ENCODE results near the gene ABCB6. TPM values are rescaled to one million over a fixed set of nuclear protein-coding genes. Genes with fewer than 3 reads are reported as not detected.

The ABCB6 gene
- total RNA-seq, 4 donors from 2014 or later: 8.2 to 31.6 (median 24.7) TPM

DNA sequence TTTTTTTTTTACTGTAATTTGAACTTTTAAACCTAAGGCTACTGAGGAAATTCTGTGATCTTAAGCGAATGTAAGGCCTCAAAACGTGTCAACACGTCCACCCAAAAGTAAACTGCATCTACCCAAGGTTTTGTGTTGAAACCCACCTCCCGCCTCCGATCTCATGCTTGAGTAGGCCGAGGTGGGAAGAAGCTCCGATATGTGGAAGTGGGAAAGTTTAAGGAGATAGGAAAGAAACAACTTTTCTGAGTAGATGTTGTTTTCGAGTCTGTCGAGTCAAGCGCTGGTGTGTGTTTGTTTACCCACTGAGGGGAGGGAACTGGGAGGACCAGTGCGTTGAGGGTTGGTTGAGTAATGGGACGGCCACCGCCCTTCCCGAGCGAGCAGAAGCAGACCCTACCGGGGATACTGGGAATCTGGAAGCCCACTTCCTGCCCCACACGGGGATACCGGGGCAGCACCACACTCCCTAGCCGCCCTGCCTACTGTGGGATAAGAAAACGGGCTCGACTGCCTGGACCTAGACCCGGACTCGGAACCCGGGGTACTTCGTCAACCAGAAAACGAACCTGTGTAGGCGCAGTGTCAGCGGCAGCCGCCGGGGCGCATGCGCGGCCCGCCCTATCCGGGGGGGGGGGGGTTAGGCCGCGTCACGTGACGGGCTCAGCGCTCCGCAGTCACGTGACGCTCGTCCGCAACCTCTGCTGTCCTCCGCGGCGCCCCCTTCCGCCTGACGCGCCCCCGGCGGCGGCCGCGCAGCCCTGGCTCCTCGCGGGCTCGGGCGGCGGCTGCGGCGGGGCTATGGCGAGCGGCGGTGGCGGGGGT, 41.0 kb downstream of the ABCB6 start, which contains the start of gene RETREG2:
Gene RETREG2 (plus strand): TSS at position 724 of the 825 bp plus-strand sequence. CDS start 78 bp downstream, at position 802.
- TF ChIP-seq, protein P1, sequence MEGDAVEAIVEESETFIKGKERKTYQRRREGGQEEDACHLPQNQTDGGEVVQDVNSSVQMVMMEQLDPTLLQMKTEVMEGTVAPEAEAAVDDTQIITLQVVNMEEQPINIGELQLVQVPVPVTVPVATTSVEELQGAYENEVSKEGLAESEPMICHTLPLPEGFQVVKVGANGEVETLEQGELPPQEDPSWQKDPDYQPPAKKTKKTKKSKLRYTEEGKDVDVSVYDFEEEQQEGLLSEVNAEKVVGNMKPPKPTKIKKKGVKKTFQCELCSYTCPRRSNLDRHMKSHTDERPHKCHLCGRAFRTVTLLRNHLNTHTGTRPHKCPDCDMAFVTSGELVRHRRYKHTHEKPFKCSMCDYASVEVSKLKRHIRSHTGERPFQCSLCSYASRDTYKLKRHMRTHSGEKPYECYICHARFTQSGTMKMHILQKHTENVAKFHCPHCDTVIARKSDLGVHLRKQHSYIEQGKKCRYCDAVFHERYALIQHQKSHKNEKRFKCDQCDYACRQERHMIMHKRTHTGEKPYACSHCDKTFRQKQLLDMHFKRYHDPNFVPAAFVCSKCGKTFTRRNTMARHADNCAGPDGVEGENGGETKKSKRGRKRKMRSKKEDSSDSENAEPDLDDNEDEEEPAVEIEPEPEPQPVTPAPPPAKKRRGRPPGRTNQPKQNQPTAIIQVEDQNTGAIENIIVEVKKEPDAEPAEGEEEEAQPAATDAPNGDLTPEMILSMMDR (IDR thresholded peaks at IDR 0.05; ENCODE audit: low read depth): no peak

DNA sequence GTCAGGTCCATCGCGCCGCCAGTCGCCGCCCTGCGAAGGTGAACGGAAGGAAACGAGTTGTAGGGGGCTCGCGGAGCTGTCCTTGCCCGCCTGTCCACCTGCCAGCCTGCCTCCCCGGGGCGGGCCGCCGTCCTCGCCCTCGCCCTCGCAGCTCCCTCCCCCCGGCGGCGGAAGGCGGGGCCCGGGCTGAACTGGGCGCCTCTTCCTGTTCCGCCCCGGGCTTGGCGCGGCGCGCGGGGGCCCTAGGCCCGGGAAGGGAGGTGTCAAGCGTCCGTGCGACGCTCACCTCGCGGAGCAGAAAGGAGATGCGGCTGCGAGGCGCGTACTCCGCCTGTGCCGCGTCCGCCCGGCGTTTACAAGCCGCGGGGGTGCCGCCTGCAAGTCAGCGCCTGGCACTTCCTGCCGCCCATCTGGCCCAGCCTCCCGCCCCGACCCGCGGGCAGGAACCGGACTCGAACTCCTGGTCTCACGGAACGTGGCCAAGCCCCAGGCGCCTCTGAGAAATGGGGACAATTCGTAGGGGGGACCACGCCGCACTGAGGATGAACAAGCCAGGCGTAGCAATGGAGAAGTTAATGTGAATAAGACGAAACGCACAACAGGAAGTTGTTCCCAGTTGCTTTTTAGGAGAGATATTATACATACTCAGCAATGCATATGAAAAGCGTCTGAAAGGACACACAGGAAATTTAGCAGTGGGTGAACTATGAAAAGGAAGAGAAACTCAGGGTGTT, 41.8 kb downstream of the ABCB6 start, which contains the start of gene CNPPD1:
Gene CNPPD1 (minus strand): TSS at position 108 of the 734 bp plus-strand sequence. CDS start 97 bp downstream, at position 11.
- TF ChIP-seq, protein P1 (IDR thresholded peaks at IDR 0.05; ENCODE audit: low read depth): no peak

DNA sequence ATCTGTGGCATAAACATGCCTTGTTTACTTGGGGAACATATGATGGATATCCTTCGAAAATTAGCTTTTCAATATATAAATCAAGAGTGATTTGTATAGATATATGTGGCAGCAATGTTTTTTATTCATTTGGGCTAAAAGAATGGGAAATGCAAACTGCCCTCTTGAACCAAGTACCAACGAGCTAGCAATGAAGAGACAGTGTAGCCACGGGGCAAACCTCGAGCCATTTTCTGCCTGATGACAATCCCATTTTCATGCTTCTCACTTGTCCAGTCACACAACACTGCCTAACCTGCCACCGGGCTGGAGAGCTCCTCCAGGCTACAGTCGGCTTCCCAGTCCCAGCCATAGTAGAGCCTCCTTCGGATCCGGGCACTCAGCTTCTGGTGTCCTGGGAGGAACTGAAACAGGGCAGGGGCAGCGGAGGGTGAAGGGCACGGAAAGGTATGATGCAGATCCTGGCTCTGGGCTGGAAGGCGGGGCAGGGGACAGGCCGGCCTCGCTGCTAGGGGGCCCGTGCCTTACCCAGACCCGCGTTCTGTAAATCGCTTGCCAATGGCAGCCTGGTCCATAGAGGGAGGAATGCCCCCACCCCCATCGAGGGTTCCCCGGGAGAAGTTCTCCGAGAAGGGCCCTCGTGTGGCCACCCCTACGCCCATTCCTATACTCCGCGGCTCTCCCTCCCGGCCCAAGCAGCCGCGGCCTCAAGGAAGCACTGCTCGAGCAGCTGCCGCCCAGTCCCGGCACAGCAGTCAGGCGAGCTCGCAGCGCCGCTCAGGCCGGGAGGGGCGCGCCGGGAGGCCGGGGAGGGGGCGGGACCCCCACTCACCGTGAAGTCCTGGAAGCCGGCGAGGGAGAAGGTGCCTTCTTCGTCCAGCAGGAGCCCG, 42.6 kb downstream of the ABCB6 start:
- TF ChIP-seq, protein P1 (IDR thresholded peaks at IDR 0.05; ENCODE audit: low read depth): no peak

DNA sequence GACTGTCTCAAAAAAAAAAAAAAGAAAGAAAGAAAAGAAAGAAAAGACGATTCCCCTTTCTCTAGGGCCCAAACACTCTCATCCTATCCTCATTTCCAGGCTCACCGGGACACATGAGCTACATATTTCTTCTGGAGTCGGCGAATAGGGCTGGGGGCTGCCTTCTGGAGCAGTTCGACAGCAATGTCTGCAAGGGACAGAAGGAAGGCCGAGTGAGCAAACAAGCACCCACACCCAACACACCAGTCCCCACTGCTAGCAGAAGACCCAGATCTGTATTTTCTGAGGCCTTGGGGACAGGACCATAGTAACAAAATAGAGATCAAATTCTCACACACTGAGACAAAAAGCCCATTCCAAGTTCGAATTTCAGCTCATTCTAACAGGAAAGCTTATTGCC, 43.3 kb downstream of the ABCB6 start:
- TF ChIP-seq, protein P1 (IDR thresholded peaks at IDR 0.05; ENCODE audit: low read depth): no peak

DNA sequence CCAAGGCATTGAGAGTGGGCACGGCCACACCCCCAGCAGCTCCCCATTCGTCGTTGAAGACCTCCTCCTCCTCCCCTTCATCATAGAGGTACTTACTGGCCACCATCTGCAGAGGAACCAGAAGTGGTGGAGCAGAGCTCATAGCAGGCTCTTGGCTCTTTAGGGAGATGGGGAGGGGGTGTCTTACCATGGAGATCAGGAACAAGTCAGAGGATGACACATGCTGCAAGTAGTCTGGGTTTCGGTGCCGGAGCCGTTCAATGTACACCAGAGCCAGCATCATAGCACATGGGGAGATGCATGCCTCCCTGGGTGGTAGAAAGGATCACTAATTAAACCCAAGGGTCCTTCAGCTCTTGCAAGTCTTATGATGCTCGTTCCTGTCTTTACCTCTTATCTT, 44.0 kb downstream of the ABCB6 start:
- TF ChIP-seq, protein P1 (IDR thresholded peaks at IDR 0.05; ENCODE audit: low read depth): no peak

DNA sequence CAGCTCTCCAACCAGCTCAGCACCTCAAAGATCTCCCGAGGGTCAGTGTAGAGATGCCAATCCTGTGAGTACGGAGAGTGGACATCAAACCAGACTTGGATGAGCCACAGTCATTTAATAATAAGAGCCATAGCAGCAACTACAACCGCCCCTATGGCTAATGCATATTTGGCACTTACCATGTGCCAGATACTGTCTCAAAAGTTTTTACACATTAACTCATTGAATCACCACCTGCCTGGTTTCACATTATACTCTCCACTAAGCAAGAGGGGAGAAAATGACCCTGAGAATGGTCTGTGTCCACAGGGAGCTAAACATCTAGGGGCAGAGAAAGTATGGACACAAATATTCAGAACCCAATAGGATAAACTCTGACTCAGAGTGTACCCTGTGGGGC, 44.6 kb downstream of the ABCB6 start:
- TF ChIP-seq, protein P1 (IDR thresholded peaks at IDR 0.05; ENCODE audit: low read depth): no peak

Data from subcutaneous adipose tissue (tissue), 4 donors.